HG03064 (cell line): ENCODE measurements around the gene FANCC.

Experiments
- ATAC-seq: cut with Tn5 transposase; IDR thresholded peaks from one replicate; pipeline ENCODE4 v1.9.1; 2021; ENCODE audit warnings: low read depth; ENCODE audit not compliant: unreplicated experiment

Gene FANCC

GRCh38 chr9:95055851-95056551, 261.5 kb downstream of the FANCC start:
- no peak for ATAC-seq

- ATAC-seq = no peak
Observed at GRCh38 chr9:95055334-95055850, 262.1 kb downstream of the FANCC start.

- ATAC-seq = no peak
Observed at GRCh38 chr9:95053611-95054570, 263.6 kb downstream of the FANCC start.

GRCh38 chr9:95049761-95050160, 267.7 kb downstream of the FANCC start:
- ATAC-seq = no peak
